ENCODE data around the gene FOXL1.

DNA sequence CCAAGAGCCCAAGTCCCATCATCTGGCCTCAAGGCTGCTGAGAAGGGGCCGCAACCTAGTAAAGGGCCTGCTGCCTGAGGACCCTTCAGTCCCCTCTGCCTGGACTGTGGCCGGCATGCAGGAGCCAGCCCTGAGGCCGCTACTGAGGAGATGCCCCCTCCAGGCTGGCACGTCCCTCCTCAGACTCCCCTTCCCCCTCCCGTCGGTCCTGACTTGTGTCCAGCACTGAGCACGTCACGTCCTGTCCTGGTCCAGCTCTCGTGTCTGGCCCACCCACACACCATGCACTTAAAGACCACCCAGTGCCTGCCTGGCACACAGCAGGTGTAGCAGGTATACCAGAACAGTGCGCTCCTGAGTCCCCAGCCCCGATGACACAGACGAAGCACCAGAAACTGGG lies 32.9 kb upstream of the FOXL1 start:
- TF ChIP-seq EZH2 (IDR thresholded peaks at IDR 0.05) (no peak), POLR2AphosphoS5 (IDR thresholded peaks at IDR 0.05; ENCODE audit: borderline replicate concordance, low read depth, low read length) (no peak)
